KG1 (cell line): ENCODE results near the gene ABHD18.
A peak's percentile ranks its signal among the peaks of the same experiment; 100 is the strongest.
"Not testable (repeated sequence)": the region's sequence is repeated elsewhere in the genome, so short reads cannot be mapped to it uniquely, and the experiment has no call there.

Experiments
- DNase-seq: peaks from one replicate; lab custom pipeline; 2025; lab: John Stamatoyannopoulos, UW

Gene ABHD18

GRCh38 chr4:127965062-127965802, at the start of gene ABHD18, which contains the start of gene MFSD8:
TSS of gene ABHD18 (plus strand) at chr4:127965406. CDS start at chr4:127982956, 17,550 bp downstream.
TSS of gene MFSD8 (minus strand) at chr4:127965173. CDS start at chr4:127965133, 40 bp downstream.
- DNase-seq, result peak; percentile 97

- DNase-seq, result no peak
These were observed 48.7 kb upstream of the ABHD18 start for GRCh38 chr4:127916512-127916911.

GRCh38 chr4:127917151-127917550, 48.1 kb upstream of the ABHD18 start:
- no peak for DNase-seq

GRCh38 chr4:127920521-127920920, 44.7 kb upstream of the ABHD18 start:
- no peak for DNase-seq

GRCh38 chr4:127922226-127922625, 43.0 kb upstream of the ABHD18 start:
- no peak for DNase-seq

- not testable (repeated sequence) for DNase-seq
These were observed 39.5 kb upstream of the ABHD18 start for GRCh38 chr4:127925720-127926119.

- no peak for DNase-seq
These were observed 35.0 kb upstream of the ABHD18 start for GRCh38 chr4:127930175-127930574.

GRCh38 chr4:127931836-127932235, 33.4 kb upstream of the ABHD18 start:
- not testable (repeated sequence) for DNase-seq

GRCh38 chr4:127936974-127937373, 28.2 kb upstream of the ABHD18 start:
- DNase-seq, result no peak

GRCh38 chr4:127957105-127957504, 8.1 kb upstream of the ABHD18 start:
- DNase-seq, result no peak

GRCh38 chr4:127959794-127960193, 5.4 kb upstream of the ABHD18 start:
- no peak for DNase-seq

GRCh38 chr4:127963633-127964398, 1.4 kb upstream of the ABHD18 start:
- not testable (repeated sequence) for DNase-seq

GRCh38 chr4:127964426-127965061, 662 bp upstream of the ABHD18 start:
- DNase-seq, result not testable (repeated sequence)

- DNase-seq, result no peak
These were observed 583 bp downstream of the ABHD18 start for GRCh38 chr4:127965803-127966175.

- DNase-seq, result no peak
These were observed 2.1 kb downstream of the ABHD18 start for GRCh38 chr4:127967141-127967775.

GRCh38 chr4:127968586-127968985, 3.4 kb downstream of the ABHD18 start:
- no peak for DNase-seq

GRCh38 chr4:127970925-127971324, 5.7 kb downstream of the ABHD18 start:
- not testable (repeated sequence) for DNase-seq

- DNase-seq, result no peak
These were observed 10.0 kb downstream of the ABHD18 start for GRCh38 chr4:127975121-127975770.

GRCh38 chr4:127978930-127979329, 13.7 kb downstream of the ABHD18 start:
- no peak for DNase-seq

GRCh38 chr4:127982445-127982844, 17.2 kb downstream of the ABHD18 start:
- no peak for DNase-seq

GRCh38 chr4:127985989-127986388, 20.8 kb downstream of the ABHD18 start:
- no peak for DNase-seq

GRCh38 chr4:127988638-127989037, 23.4 kb downstream of the ABHD18 start:
- no peak for DNase-seq
